GM19468 (cell line): ENCODE results near the gene EHMT2.
"Not testable (repeated sequence)": the region's sequence is repeated elsewhere in the genome, so short reads cannot be mapped to it uniquely, and the experiment has no call there.

Experiments used
- ATAC-seq: cut with Tn5 transposase; IDR thresholded peaks from one replicate; pipeline ENCODE4 v1.9.1; 2021; ENCODE audit warnings: mild to moderate bottlenecking, moderate library complexity, moderate number of reproducible peaks; ENCODE audit not compliant: unreplicated experiment; ENCODE audit errors: extremely low read depth

Gene EHMT2

DNA sequence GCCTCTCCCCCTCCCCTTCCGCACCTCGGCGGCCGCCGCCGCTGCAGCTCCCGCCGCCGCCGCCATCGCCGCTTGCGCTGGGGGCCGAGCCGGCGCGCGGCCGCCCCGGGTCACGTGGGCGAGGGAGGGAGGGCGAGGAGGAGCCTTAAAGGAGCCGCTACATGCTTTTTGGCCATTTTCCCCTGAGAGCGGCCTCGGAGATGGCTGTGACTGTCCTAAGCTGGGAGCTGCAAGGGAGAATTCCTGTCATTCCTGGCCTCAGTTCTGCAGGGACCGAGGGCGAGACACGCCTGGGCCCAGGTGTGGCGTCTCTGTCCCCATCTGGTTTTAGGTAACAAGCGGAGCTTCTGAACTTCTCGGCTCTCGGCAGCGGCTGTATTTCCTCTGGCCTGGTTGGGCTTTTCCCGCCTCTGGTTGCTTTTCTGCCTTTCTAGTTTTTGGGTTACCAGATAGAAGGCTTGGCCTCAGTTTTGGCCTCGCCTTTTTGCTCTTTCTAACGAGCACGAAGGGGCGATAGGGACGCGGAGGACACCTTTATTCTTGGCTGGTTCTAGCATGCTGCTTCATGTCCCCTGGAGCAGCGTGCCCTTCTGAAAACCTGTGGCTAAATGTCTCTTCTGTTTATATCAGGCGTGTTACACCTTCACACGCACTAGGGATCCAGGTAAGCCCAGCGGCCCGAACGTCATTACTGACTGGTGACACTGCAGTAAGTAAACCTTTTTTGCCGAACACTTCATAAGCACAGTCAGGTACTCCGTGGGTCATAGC lies at the start of gene EHMT2:
Gene EHMT2 (minus strand): TSS at position 87 of the 771 bp plus-strand sequence. CDS start 21 bp downstream, at position 66.
- no peak for ATAC-seq

- ATAC-seq, result no peak
Observed at GRCh38 chr6:31947070-31947675, 49.7 kb upstream of the EHMT2 start.

DNA sequence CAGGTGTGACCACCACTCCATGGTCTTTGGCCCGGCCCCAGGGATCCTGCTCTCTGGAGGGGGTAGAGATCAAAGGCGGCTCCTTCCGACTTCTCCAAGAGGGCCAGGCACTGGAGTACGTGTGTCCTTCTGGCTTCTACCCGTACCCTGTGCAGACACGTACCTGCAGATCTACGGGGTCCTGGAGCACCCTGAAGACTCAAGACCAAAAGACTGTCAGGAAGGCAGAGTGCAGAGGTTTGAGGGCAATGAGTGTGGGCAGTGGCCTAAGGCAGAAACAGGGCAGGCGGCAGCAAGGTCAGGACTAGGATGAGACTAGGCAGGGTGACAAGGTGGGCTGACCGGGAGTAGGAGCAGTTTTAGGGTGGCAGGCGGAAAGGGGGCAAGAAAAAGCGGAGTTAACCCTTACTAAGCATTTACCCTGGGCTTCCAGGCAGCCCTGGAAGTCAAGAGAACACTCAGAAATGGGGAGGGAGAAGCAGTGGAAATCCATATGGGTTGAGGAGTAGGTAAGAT lies 48.9 kb upstream of the EHMT2 start:
- no peak for ATAC-seq

- ATAC-seq, result no peak
Observed at GRCh38 chr6:31945507-31946369, 48.2 kb upstream of the EHMT2 start, which contains the start of gene CFB. Gene CFB (plus strand): TSS chr6:31946095. CDS start chr6:31946222, 127 bp downstream.

DNA sequence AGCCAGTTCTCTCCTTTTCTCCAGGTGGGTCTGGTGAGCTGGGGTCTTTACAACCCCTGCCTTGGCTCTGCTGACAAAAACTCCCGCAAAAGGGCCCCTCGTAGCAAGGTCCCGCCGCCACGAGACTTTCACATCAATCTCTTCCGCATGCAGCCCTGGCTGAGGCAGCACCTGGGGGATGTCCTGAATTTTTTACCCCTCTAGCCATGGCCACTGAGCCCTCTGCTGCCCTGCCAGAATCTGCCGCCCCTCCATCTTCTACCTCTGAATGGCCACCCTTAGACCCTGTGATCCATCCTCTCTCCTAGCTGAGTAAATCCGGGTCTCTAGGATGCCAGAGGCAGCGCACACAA lies 47.6 kb upstream of the EHMT2 start:
- no peak for ATAC-seq

GRCh38 chr6:31943742-31944141 lies 46.2 kb upstream of the EHMT2 start:
- no peak for ATAC-seq

GRCh38 chr6:31940256-31940664 lies 42.8 kb upstream of the EHMT2 start:
- ATAC-seq, result no peak

DNA sequence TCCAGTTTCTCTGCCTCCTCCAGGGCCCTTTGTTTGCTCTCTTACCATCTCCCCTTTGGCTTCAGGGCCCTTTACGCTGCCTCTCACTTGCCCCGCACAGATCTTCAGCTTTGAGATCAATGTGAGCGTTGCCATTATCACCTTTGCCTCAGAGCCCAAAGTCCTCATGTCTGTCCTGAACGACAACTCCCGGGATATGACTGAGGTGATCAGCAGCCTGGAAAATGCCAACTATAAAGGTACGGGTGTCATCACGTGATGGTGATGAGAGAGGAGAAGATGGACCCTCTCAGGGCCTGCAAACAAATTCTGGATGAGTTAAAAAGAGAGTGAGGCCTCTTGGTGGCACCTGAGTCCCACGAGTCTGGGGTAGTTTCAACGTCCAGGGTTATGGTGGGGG lies 38.3 kb upstream of the EHMT2 start:
- ATAC-seq, result no peak

- no peak for ATAC-seq
Observed at GRCh38 chr6:31935021-31935420, 37.5 kb upstream of the EHMT2 start.

GRCh38 chr6:31933537-31933936 lies 36.0 kb upstream of the EHMT2 start:
- ATAC-seq, result no peak

GRCh38 chr6:31932137-31932536 lies 34.6 kb upstream of the EHMT2 start:
- not testable (repeated sequence) for ATAC-seq

DNA sequence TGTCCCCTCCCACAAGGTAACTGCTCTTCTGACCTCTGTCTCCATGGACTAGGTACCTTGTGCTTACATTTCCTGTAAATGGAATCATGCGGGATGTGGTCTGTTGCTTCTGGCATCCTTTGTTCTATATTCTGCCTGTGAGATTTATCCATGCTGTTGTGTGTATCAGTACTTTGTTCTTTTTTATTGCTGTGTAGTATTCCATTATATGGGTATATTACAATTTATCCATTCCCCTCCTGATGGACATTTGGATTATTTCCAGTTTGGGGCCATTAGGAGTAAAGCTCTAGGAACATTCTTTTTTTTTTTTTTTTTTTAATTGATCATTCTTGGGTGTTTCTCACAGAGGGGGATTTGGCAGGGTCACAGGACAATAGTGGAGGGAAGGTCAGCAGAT lies 33.5 kb upstream of the EHMT2 start:
- ATAC-seq, result no peak

- no peak for ATAC-seq
Observed at GRCh38 chr6:31928672-31928939, 31.1 kb upstream of the EHMT2 start.

- ATAC-seq, result no peak
Observed at GRCh38 chr6:31927863-31928671, 30.6 kb upstream of the EHMT2 start.

DNA sequence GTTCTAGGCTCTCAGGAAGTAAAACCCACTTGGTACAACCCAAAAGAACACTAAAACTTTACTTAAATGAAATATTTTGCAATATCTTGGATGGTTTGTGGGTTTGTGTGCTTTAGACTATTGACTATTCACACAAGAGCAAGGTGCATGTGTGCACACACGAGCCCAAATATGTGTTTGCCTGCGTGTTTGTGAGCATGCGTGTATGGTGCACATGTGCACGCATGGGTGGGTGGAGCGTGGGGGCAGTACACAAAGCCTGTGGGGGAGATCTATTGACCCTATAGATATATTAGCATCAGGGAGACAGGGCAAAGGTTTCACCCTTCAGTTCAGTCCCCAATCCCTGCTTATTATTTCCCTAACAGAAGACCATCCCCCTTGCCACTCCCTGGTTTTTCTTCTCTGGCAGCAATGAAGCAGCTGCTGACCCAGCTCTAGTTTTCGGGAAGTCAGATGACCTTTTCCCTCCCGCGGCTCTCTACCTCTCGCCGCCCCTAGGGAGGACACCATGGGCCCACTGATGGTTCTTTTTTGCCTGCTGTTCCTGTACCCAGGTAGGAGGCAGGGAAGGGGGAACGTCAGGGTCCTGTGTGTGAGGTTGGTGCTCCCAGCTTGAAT lies 29.9 kb upstream of the EHMT2 start, which contains the start of gene C2:
Gene C2 (plus strand): TSS at position 476 of the 621 bp plus-strand sequence. CDS start 36 bp downstream, at position 512.
- ATAC-seq, result no peak

DNA sequence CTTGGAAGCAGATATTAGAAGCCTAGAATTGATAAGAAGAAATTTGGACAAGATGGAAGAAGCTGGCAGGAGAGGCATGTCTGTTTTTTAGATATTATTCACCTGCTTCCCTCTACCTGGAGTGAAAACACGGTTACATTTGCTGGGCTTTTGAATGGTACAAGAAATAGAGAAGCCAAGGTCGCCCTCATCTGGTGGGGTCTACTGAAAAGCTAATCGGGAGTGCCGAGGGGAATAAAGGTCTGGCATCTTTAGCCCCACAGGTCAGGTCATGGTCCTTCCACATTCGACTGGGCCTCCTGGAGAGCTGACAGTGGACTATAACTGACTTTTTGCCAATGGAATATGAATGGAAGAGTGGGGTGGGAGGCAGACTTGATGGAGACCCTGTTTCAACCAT lies 25.4 kb upstream of the EHMT2 start:
- no peak for ATAC-seq

GRCh38 chr6:31920811-31921210 lies 23.3 kb upstream of the EHMT2 start:
- no peak for ATAC-seq

- ATAC-seq, result no peak
Observed at GRCh38 chr6:31919624-31920303, 22.3 kb upstream of the EHMT2 start.
